ENCODE results near the gene ELMOD3.
"Not testable (repeated sequence)": the region's sequence is repeated elsewhere in the genome, so short reads cannot be mapped to it uniquely, and the experiment has no call there.

- TF ChIP-seq EZH2 (IDR thresholded peaks at IDR 0.05; ENCODE audit: insufficient read depth, poor library complexity, severe bottlenecking); EZH2phosphoT487 (IDR thresholded peaks at IDR 0.05; ENCODE audit: insufficient read depth, low read depth): not testable (repeated sequence)
These were observed 8.3 kb downstream of the ELMOD3 start for GRCh38 chr2:85362653-85363387.

All from GM23248 (cell line).